Prostate gland (tissue), 2 donors: Measurements from ENCODE around the gene TMEM233. TPM values are rescaled to one million over a fixed set of nuclear protein-coding genes. Genes with fewer than 3 reads are reported as not detected.

Experiments
- DNase-seq: peaks from one replicate; pipeline ENCODE4 v3.0.0-alpha.2; 2019; ENCODE audit warnings: low spot score
- H3K27ac ChIP-seq, 2 donors: fragments of 200-600 bp; sonication (generic); 2 replicates each; pipeline ENCODE4 v1.5.1; 2017 to 2019
- H3K27me3 ChIP-seq: fragments of 200-600 bp; sonication (generic); replicated peaks from 2 replicates; pipeline ENCODE4 v1.5.1; 2019; ENCODE audit not compliant: insufficient read depth
- H3K36me3 ChIP-seq, 2 donors: fragments of 200-600 bp; sonication (generic); 1 replicate in 1 of 2; 2 replicates in 1 of 2; pipeline versions ENCODE4 v1.5.1 to v1.8.1; 2017 to 2019
- H3K4me1 ChIP-seq: fragments of 200-600 bp; sonication (generic); replicated peaks from 2 replicates; pipeline ENCODE4 v1.5.1; 2019
- H3K4me3 ChIP-seq, 2 donors: fragments of 200-600 bp; sonication (generic); 2 replicates each; pipeline ENCODE4 v1.5.1; 2017 to 2019
- H3K9me3 ChIP-seq: fragments of 200-600 bp; sonication (generic); 2 replicates; pipeline ENCODE4 v1.5.1; 2017
- POLR2A ChIP-seq: fragments of 450-650 bp; IDR thresholded peaks from one replicate; pipeline ENCODE4 v1.6.1; 2016; ENCODE audit warnings: antibody characterized with exemption, mild to moderate bottlenecking
- POLR2AphosphoS5 ChIP-seq: sonication (generic); formaldehyde crosslinking; IDR thresholded peaks from one replicate; pipeline ENCODE4 v1.6.1; 2017; ENCODE audit warnings: antibody characterized with exemption
- WGBS: methylation state at CpG from one replicate; pipeline ENCODE4 v1.1.5; 2018; 5-methylcytosine and 5-hydroxymethylcytosine counted together
- intact Hi-C: fragments of 100-400 bp; cut with DNase I; formaldehyde crosslinking; loops from one replicate; pipeline ENCODE4 v1.14.2; 2022
- total RNA-seq, 2 donors: library from RNA; depleted of rRNA; stranded (reverse); fragments of >200 nt; gene quantifications; one replicate each; pipeline ENCODE4 v1.1.0, GENCODE V29; 2016
- TF ChIP-seq, protein P1 (sequence below), 4 experiments: fragments of 200-600 bp in 2 of 4; fragments of 450-650 bp in 2 of 4; sonication (generic) in 2 of 4; IDR thresholded peaks; 1 replicate in 3 of 4; 2 replicates in 1 of 4; pipeline ENCODE4 v1.5.1; 2016 to 2019; ENCODE audit warnings: antibody characterized with exemption in 4 of 4, mild to moderate bottlenecking in 2 of 4, moderate library complexity in 2 of 4

Gene TMEM233
- total RNA-seq, 2 donors from 2014 or later, result 0.18 TPM; not detected in 1

DNA sequence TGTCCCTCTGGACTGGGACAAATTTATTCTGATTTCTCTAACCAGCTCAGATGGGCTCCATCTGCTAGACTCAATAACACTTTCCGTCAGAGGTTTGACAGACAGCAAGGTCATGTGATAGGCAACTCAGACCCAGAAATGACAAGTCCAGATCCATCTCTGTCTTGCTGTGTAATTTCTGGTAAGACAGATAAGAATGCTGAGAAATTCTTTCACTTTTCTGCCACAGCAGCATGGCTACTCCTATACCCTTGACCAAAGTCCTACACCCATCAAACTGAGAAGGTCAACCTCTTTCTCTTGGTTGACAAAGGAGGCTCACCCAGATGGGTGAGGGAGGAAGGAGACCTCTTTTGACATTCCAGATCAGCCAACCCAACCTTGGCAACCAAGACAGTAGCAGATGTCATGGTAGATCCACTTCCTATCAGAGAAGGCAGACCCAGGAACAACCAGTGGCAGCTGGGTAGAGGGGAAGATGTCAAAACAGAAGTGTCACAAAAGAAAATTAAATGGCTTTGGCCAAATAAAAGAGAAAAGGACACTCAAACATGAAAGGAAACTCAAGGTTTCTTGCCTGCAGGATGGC, 37.5 kb downstream of the TMEM233 start:
- DNase-seq, result no peak
- intact Hi-C loops, result no loop called here

DNA sequence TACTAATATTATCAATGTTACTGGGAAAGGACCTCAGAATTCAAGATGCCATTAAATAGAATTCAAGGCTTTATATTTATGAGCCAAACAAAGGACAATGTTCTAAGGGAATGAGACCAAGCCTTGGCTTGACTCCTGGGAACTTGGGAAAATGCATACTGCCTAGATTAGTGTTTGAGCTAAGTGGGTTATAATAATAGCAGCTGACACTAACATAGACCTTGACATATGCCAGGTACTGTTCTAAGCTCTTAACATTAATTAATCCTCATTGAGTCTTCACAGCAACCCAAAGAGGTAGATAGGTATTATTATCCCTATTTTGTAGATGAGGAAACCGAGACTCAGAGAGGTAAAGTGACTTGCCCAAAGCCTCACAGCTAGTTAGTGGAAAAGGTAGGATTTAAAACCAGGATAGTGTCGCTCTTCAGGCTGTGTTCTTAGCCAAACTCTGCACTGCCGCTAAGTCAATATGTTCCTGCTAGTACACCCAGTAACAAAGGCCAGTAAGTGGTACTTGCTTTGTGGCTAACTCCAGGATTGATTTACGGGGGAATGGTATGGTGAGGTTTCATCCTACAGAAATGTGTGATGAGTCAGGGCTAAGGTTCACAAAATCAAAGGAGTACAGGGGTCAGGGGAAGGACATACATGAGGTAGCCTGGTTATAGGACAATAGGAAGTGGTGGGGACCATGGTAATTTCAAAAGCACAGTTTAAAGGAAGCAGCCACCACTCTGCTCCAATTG, 38.5 kb downstream of the TMEM233 start:
- DNase-seq, result no peak
- intact Hi-C loops, result no loop called here
- WGBS, result 95% methylated on average over 4 of the region's 4 CpGs
- H3K27ac ChIP-seq, result no peak overlapping the region
- no peaks in the 10 kb centered on the region for H3K36me3 ChIP-seq
- no peaks in the 10 kb centered on the region for H3K4me1 ChIP-seq
- no peak for TF ChIP-seq POLR2A
- TF ChIP-seq POLR2AphosphoS5, result no peak
- TF ChIP-seq, protein P1, sequence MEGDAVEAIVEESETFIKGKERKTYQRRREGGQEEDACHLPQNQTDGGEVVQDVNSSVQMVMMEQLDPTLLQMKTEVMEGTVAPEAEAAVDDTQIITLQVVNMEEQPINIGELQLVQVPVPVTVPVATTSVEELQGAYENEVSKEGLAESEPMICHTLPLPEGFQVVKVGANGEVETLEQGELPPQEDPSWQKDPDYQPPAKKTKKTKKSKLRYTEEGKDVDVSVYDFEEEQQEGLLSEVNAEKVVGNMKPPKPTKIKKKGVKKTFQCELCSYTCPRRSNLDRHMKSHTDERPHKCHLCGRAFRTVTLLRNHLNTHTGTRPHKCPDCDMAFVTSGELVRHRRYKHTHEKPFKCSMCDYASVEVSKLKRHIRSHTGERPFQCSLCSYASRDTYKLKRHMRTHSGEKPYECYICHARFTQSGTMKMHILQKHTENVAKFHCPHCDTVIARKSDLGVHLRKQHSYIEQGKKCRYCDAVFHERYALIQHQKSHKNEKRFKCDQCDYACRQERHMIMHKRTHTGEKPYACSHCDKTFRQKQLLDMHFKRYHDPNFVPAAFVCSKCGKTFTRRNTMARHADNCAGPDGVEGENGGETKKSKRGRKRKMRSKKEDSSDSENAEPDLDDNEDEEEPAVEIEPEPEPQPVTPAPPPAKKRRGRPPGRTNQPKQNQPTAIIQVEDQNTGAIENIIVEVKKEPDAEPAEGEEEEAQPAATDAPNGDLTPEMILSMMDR (IDR thresholded peaks at IDR 0.05), result no peak
- H3K9me3 ChIP-seq, result no peaks in the 10 kb centered on the region
- no peaks in the 10 kb centered on the region for H3K27me3 ChIP-seq
- H3K4me3 ChIP-seq, result no peak overlapping the region

More for the DNA sequence above, 37.5 kb downstream of the TMEM233 start:
- WGBS, result 40% methylated on average over 1 of the region's 1 CpG
- no peak overlapping the region for H3K27ac ChIP-seq
- no peaks in the 10 kb centered on the region for H3K9me3 ChIP-seq
- no peaks in the 10 kb centered on the region for H3K4me1 ChIP-seq
- H3K4me3 ChIP-seq, result no peak overlapping the region
- H3K27me3 ChIP-seq, result no peaks in the 10 kb centered on the region
- H3K36me3 ChIP-seq, result no peaks in the 10 kb centered on the region
- TF ChIP-seq, protein P1 (IDR thresholded peaks at IDR 0.05), result no peak
- TF ChIP-seq POLR2A (no peak), POLR2AphosphoS5 (no peak)

DNA sequence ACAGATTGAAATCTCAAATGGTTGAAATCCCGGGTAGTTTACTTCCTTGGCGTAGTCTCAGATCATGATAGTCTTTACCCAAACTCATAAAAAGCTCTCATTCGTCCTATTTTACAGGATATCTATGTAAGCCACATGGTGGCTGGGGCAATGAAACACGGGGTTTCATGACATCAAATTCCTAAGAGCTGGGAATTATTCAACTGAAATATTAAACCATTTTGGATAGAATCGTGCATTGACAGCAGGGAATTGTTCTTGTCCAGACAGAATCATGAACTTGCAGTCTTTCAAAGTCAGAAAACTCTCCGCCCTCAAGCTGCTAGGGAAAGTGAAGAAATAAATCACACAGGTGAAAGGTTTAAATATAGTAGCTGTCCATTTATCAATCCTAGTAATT, 41.2 kb downstream of the TMEM233 start:
- WGBS, result 11% methylated on average over 6 of the region's 6 CpGs

DNA sequence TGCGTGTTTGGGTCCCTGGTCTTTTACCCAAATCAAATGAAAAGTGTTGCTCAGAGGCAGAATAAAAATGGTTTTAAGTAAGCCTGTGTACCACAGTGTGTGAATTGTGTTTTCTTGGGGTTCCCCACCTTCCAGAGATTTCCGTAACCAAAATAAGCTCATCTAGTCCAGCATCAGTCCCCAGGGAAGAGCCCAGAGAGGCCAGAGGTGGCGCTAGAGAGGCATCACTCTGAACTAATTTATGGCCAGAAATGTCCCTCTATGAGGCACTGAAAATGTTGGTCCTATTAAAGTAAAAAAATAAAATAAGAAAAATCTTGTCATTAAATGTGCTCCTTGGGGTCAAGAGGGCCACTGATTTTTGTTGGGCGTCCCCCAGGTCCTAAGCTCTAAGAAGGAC, 49.4 kb downstream of the TMEM233 start:
- 73% methylated on average over 4 of the region's 4 CpGs for WGBS
- H3K4me3 ChIP-seq, result no peak overlapping the region
- intact Hi-C loops, result no loop called here

More for the DNA sequence above, 41.2 kb downstream of the TMEM233 start:
- H3K27ac ChIP-seq, result no peak overlapping the region
- H3K36me3 ChIP-seq, result no peaks in the 10 kb centered on the region
- peak; percentile 12 for DNase-seq
- H3K9me3 ChIP-seq, result no peaks in the 10 kb centered on the region
- H3K4me3 ChIP-seq, result no peak overlapping the region
- TF ChIP-seq, protein P1 (IDR thresholded peaks at IDR 0.05), result no peak
- peak; percentile 66 for TF ChIP-seq POLR2AphosphoS5
- no peaks in the 10 kb centered on the region for H3K4me1 ChIP-seq
- intact Hi-C loops, result no loop called here
- H3K27me3 ChIP-seq, result no peaks in the 10 kb centered on the region

More for the DNA sequence above, 49.4 kb downstream of the TMEM233 start:
- Histone ChIP-seq H3K27me3 (no peaks in the 10 kb centered on the region), H3K27ac (no peak overlapping the region), H3K9me3 (no peaks in the 10 kb centered on the region), H3K36me3 (no peaks in the 10 kb centered on the region), H3K4me1 (no peaks in the 10 kb centered on the region)
- no peak for DNase-seq
- TF ChIP-seq POLR2A (no peak), POLR2AphosphoS5 (no peak)
- TF ChIP-seq, protein P1 (IDR thresholded peaks at IDR 0.05), result no peak
